H1 (cell line): Measurements from ENCODE around the gene NOP16.

Experiments used
- ATF3 ChIP-seq: IDR thresholded peaks from 2 replicates; pipeline ENCODE4 v1.6.1; 2011; ENCODE audit warnings: low read depth, mild to moderate bottlenecking, low read length; ENCODE audit not compliant: insufficient read depth
- BRCA1 ChIP-seq: IDR thresholded peaks from 2 replicates; pipeline ENCODE4 v1.6.1; 2012; ENCODE audit warnings: low read depth, low read length, improper control_type of control experiment
- CTCF ChIP-seq, 3 experiments: IDR thresholded peaks; 1 replicate in 2 of 3; 2 replicates in 1 of 3; pipeline versions ENCODE4 v1.5.1 to v1.6.1; 2011; ENCODE audit warnings: low read length in 3 of 3, mild to moderate bottlenecking in 3 of 3, inconsistent platforms in 2 of 3, low read depth in 1 of 3, moderate library complexity in 1 of 3; ENCODE audit not compliant: insufficient read depth in 1 of 3; ENCODE audit errors: control extremely low read depth in 1 of 3
- EGR1 ChIP-seq: IDR thresholded peaks from 2 replicates; pipeline ENCODE4 v1.6.1; 2011; ENCODE audit warnings: low read depth, low read length, borderline replicate concordance
- EZH2 ChIP-seq: fragments of 200-600 bp; sonication (generic); IDR thresholded peaks from 2 replicates; pipeline ENCODE4 v1.7.1; 2012; ENCODE audit warnings: low read depth, mild to moderate bottlenecking, moderate library complexity, low read length, inconsistent platforms; ENCODE audit not compliant: severe bottlenecking
- FOSL1 ChIP-seq: IDR thresholded peaks from 2 replicates; pipeline ENCODE4 v1.6.1; 2011; ENCODE audit warnings: mild to moderate bottlenecking, low read depth, low read length, moderate library complexity; ENCODE audit not compliant: insufficient read depth
- HDAC6 ChIP-seq: IDR thresholded peaks from one replicate; pipeline ENCODE4 v1.7.1; 2012; ENCODE audit warnings: low read depth, mild to moderate bottlenecking, inconsistent platforms, low read length, moderate library complexity
- KDM1A ChIP-seq: fragments of 200-600, 300-600 bp; sonication (generic); IDR thresholded peaks from 2 replicates; pipeline ENCODE4 v1.7.1; 2016; ENCODE audit warnings: mild to moderate bottlenecking, low read length, borderline replicate concordance
- POLR2A ChIP-seq, 2 experiments: IDR thresholded peaks; 1 replicate in 1 of 2; 2 replicates in 1 of 2; pipeline ENCODE4 v1.6.1; 2011; ENCODE audit warnings: low read depth in 2 of 2, low read length in 2 of 2, mild to moderate bottlenecking in 2 of 2; ENCODE audit errors: control extremely low read depth in 1 of 2
- POLR2AphosphoS5 ChIP-seq: IDR thresholded peaks from 2 replicates; pipeline ENCODE4 v1.6.1; 2011; ENCODE audit warnings: low read depth, low read length
- USF2 ChIP-seq: IDR thresholded peaks from 2 replicates; pipeline ENCODE4 v1.6.1; 2011; ENCODE audit warnings: low read length, improper control_type of control experiment
- ZNF274 ChIP-seq: IDR thresholded peaks from 2 replicates; pipeline ENCODE4 v1.7.0; 2012; ENCODE audit warnings: low read length, borderline replicate concordance; ENCODE audit errors: extremely low read depth

GRCh38 chr5:176396330-176396729 is 7.9 kb upstream of the NOP16 start:
- TF ChIP-seq POLR2AphosphoS5 (no peak), EGR1 (no peak), POLR2A (IDR thresholded peaks at IDR 0.05; ENCODE audit: control extremely low read depth in 1 of 2, low read depth in 2 of 2, low read length in 2 of 2) (no peak), CTCF (IDR thresholded peaks at IDR 0.05; ENCODE audit: control extremely low read depth in 1 of 3, insufficient read depth in 1 of 3, low read depth in 1 of 3, low read length in 3 of 3) (no peak), ATF3 (no peak), BRCA1 (no peak), EZH2 (no peak), KDM1A (no peak), ZNF274 (no peak), USF2 (no peak), FOSL1 (no peak), HDAC6 (no peak)
